H1 (cell line): ENCODE measurements around the gene TMEM135. TPM values are rescaled to one million over a fixed set of nuclear protein-coding genes. Genes with fewer than 3 reads are reported as not detected.

Source experiments
- CHD7 ChIP-seq: fragments of 300-600 bp; sonication (generic); IDR thresholded peaks from 2 replicates; pipeline ENCODE4 v1.7.1; 2012; ENCODE audit warnings: low read length, moderate library complexity, mild to moderate bottlenecking, inconsistent platforms; ENCODE audit not compliant: insufficient replicate concordance
- GTF2F1 ChIP-seq: IDR thresholded peaks from 2 replicates; pipeline ENCODE4 v1.6.1; 2012; ENCODE audit warnings: low read depth, low read length, improper control_type of control experiment, borderline replicate concordance
- HDAC2 ChIP-seq, 2 experiments: fragments of 300-600 bp in 1 of 2; sonication (generic) in 1 of 2; IDR thresholded peaks; 2 replicates each; pipeline ENCODE4 v1.6.1; 2011 to 2012; ENCODE audit warnings: low read depth in 2 of 2, low read length in 2 of 2, mild to moderate bottlenecking in 2 of 2, moderate library complexity in 2 of 2, borderline replicate concordance in 1 of 2, inconsistent platforms in 1 of 2
- KDM4A ChIP-seq: IDR thresholded peaks from one replicate; pipeline ENCODE4 v1.7.1; 2012; ENCODE audit warnings: low read depth, mild to moderate bottlenecking, moderate library complexity, low read length, inconsistent platforms; ENCODE audit not compliant: severe bottlenecking
- SP1 ChIP-seq: IDR thresholded peaks from 2 replicates; pipeline ENCODE4 v1.6.1; 2011; ENCODE audit warnings: low read depth, low read length
- TCF12 ChIP-seq: IDR thresholded peaks from 2 replicates; pipeline ENCODE4 v1.6.1; 2011; ENCODE audit warnings: low read depth, mild to moderate bottlenecking, low read length
- polyA plus RNA-seq, 7 experiments: library from polyadenylated mRNA; depleted of rRNA in 3 of 7; stranded (reverse) in 5 of 7; unstranded in 2 of 7; fragments of >200 nt in 5 of 7; fragments of 200-250 nt in 2 of 7; gene quantifications; 1 replicate in 5 of 7; 2 replicates in 1 of 7; 4 replicates in 1 of 7; pipeline versions ENCODE4 v1.2.1 to v1.2.3, GENCODE V29; 2011 to 2013; ENCODE audit warnings: missing spikeins in 2 of 7, mixed read lengths in 2 of 7
- total RNA-seq: library from RNA; stranded (reverse); fragmentation: NEBNext Ultra II Directional; extraction: Animal tissue kit (Norgen Biotek cat#: 25700); gene quantifications from 2 replicates; pipeline ENCODE4 v1.2.1, GENCODE V29; 2021

Gene TMEM135
- total and polyA plus RNA-seq, 2 of the 8 experiments (the other 6 are each of a cell fraction or from before 2014, with no cell fraction given): 9.3 to 31.3 TPM

DNA sequence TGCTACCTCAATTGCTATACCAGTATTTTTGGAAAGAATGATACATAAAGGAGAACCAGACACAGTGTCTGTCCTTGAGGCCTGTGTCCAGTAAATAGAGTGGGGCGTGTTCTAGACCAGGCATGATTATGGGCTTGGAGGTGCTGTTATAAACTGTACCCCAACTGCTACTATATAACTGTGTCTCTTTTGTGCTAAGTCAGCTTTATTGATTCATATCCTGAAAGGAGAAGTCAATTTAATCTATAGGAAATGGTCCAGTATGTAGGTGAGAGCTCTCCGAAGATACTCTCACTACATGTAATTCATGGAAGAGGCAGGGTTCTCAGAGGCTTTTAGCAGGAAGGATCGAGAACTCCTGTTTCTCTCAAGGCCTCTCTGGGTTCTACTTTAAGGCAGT, 334.3 kb downstream of the TMEM135 start (continued):
- no peak for TF ChIP-seq CHD7
- TF ChIP-seq KDM4A: no peak
- TF ChIP-seq GTF2F1: no peak
- no peak for TF ChIP-seq HDAC2 (IDR thresholded peaks at IDR 0.05; ENCODE audit: borderline replicate concordance in 1 of 2, low read depth in 2 of 2, low read length in 2 of 2)
- TF ChIP-seq TCF12: no peak
- TF ChIP-seq SP1: no peak
